ENCODE results near the gene HOXA3.

HOXA3 gene

DNA sequence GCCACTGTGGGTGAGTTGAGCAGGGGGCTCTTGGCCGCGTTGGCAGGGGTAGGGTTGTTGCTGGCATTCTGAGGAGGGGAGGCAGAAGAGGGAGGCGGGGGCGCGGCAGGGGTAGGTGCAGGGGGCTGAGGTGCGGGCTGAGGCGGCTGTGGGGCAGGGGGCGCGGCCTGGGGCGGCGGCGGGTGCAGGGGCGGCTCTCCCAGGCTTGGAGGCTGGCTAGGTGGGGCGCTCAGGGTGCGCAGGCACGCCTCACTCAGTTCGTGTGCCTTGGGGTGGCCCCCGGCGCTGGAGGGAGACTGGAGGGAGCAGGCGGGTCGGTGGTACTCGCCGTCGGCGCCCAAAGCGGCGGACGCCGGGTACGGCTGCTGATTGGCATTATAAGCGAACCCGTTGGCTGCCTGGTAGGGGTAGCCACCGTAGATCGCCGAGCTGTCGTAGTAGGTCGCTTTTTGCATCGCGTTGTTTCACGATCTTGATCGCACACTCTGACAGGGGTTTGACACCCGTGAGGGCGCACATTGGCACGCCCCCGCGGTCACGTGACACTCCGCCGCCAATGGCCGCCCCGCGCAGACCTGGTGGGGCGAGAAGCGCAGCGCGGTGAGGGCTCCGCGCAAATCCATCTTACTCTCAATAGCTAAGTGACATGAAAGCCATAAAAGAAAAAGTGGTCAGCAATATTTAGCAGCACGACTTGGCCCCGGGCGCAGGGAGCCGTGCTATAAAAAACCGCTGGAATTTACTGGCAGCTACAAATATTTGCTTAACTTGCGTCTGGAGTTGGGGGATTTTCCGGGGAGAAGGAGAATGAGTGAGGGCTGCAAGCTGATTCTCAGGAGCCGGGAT, 42.0 kb downstream of the HOXA3 start:
- DNase-seq (ENCODE audit: low read depth), result peak; percentile 92
- TF ChIP-seq, protein P1, sequence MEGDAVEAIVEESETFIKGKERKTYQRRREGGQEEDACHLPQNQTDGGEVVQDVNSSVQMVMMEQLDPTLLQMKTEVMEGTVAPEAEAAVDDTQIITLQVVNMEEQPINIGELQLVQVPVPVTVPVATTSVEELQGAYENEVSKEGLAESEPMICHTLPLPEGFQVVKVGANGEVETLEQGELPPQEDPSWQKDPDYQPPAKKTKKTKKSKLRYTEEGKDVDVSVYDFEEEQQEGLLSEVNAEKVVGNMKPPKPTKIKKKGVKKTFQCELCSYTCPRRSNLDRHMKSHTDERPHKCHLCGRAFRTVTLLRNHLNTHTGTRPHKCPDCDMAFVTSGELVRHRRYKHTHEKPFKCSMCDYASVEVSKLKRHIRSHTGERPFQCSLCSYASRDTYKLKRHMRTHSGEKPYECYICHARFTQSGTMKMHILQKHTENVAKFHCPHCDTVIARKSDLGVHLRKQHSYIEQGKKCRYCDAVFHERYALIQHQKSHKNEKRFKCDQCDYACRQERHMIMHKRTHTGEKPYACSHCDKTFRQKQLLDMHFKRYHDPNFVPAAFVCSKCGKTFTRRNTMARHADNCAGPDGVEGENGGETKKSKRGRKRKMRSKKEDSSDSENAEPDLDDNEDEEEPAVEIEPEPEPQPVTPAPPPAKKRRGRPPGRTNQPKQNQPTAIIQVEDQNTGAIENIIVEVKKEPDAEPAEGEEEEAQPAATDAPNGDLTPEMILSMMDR (IDR thresholded peaks at IDR 0.05; ENCODE audit: low read depth, low read length, missing control alignments), result no peak
- peak overlapping the region; percentile 76 for H3K4me3 ChIP-seq (ENCODE audit: low read depth, low read length)
- in situ Hi-C loops (cut with HindIII; ENCODE audit: low sequenced_read_pairs), result no loop called here

DNA sequence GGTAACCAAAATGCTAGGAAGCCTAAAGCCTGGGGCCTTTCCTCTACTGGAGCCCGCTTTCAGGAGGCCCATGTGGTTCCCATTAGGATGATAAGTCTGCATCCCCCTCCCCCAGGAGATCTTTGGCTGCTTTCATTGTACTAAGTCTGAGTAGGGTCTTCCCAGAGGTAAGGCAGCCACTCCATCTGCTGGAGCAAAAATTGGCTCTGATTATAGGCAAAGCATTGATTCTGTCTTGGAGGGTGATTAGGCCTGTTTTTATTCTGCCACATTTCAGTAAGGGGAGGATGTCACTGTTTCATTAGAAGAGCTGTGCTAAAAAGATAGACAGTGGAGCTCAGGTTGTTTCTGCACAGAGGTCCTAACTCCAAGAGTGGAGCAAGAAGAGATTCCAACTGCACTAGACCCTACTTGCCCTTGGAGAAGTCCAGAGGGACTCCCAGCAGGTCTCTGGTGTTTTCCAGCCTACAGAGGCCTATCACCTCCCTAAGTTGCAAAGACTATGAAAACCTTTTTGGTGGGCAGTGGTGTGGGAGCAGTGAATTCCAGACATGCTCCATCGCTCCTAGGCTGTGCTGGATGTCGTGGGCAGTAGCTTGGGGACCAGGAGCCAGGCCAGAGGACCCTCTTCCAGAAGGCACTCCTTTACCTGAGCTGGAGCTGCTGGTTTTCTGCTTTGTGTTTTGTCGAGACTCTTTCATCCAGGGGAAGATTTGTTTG, 42.8 kb downstream of the HOXA3 start:
- DNase-seq (ENCODE audit: low read depth), result no peak
- TF ChIP-seq, protein P1 (IDR thresholded peaks at IDR 0.05; ENCODE audit: low read depth, low read length, missing control alignments), result no peak
- in situ Hi-C loops (cut with HindIII; ENCODE audit: low sequenced_read_pairs), result no loop called here
- peak overlapping the region; percentile 76 for H3K4me3 ChIP-seq (ENCODE audit: low read depth, low read length)

DNA sequence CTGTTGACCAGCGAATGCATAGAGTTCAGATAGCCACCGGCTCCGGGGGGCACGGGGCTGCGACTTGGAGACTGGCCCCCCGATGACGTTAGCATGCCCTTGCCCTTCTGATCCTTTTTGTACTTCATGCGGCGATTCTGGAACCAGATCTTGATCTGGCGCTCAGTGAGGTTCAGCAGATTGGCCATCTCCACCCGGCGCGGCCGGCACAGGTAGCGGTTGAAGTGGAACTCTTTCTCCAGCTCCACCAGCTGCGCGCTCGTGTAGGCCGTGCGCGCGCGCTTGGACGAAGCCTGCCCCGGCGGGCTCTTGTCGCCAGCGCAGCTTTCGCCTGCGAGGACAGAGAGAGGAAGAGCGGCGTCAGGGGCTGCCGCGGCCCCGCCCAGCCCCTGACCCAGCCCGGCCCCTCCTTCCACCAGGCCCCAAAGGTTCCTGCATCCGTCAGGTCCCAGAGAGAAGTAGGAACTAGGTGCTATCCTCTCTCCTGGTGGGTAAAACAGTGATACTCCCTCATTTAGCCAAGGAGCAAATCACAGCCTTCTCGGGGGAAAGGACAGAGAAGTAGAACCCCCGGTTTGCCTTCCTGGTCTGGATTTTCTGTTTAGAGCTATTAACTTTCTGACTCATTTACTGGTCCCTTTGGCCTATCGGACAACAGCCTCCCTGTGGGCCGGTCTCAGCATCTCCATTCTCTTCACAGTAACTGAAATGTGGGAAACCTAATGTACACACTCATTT, 43.8 kb downstream of the HOXA3 start:
- peak overlapping the region; percentile 32 for H3K4me3 ChIP-seq (ENCODE audit: low read depth, low read length)
- DNase-seq (ENCODE audit: low read depth), result no peak
- in situ Hi-C loops (cut with HindIII; ENCODE audit: low sequenced_read_pairs), result no loop called here
- TF ChIP-seq, protein P1 (IDR thresholded peaks at IDR 0.05; ENCODE audit: low read depth, low read length, missing control alignments), result no peak

DNA sequence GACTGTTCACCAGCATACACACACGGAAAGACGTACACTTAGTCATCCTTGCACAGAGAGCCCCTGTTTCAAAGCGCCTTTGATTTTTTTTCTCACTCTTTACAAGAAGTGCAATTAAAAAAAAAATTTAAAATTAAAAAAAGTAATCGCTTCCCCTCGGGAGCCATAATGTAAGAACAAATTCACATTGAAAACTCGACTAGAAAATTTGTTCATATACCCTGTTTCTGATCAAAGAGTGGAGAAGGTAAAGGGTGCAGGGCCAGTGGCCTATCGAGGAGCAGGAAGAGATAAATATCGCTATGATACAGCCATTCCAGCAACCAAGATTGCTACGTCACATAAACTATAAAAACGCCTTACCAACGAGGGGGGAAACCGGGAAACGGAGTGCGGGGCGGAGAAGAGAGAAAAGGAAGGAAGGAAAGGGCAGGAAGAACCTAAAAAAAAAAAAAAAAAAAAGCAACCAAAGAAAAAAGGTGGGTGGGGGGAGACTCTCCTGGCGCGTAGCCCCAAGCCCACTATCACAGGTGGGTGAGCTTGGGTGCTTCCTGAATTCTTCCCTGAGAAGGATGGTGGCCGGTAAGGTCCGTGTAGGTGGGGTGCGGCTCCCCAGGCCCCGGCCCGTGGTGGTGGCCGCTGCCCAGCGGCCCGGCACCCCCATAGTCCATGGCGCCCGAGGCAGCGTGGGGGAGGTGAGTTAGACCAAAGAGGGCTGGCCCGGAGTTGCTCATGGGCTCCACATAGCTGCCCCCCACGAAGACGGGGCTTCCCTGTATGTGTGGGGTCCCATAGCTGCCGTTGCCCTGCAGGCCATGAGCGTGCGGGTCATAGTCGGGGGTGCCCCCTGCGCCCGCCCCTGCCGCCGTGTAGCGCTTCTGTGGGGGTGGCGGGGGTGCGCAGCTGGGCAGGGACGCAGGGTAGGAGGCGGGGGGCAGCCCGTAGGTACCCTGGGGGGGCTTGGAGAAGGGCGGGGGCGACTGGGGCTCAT, 44.7 kb downstream of the HOXA3 start:
- DNase-seq (ENCODE audit: low read depth), result no peak
- in situ Hi-C loops (cut with HindIII; ENCODE audit: low sequenced_read_pairs), result no loop called here
- TF ChIP-seq, protein P1 (IDR thresholded peaks at IDR 0.05; ENCODE audit: low read depth, low read length, missing control alignments), result no peak
- peak overlapping the region; percentile 32 for H3K4me3 ChIP-seq (ENCODE audit: low read depth, low read length)

DNA sequence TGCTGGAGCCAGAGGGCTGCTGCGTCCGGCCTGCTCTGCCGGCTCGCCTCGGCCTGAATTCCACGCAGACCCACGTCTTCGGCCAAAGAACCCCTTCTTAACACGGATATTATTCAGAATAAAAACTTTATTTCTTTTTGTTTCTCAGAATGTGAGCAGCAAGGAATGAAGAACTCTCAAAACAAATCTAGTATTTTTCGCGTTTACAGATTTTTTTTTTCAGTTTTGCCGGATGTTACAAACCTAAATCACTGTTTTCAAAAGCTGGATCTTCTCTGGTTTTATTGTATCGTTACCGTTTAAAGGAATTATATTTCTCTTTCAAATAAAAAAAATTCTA, 45.5 kb downstream of the HOXA3 start:
- TF ChIP-seq, protein P1 (IDR thresholded peaks at IDR 0.05; ENCODE audit: low read depth, low read length, missing control alignments), result no peak

More for the DNA sequence above, 45.5 kb downstream of the HOXA3 start:
- in situ Hi-C loops (cut with HindIII; ENCODE audit: low sequenced_read_pairs), result no loop called here
- DNase-seq (ENCODE audit: low read depth), result no peak
- peak overlapping the region; percentile 32 for H3K4me3 ChIP-seq (ENCODE audit: low read depth, low read length)
